Loucy (cell line): Measurements from ENCODE around the gene HHIP.

ENCODE experiments used
- H2AFZ ChIP-seq: fragments of 200-600 bp; sonication (generic); 2 replicates; pipeline ENCODE4 v1.6.0; 2016; ENCODE audit warnings: antibody characterized with exemption, mild to moderate bottlenecking, low read length, moderate library complexity
- H3F3A ChIP-seq: fragments of 200-600 bp; 2 replicates; pipeline ENCODE4 v1.6.0; 2016; ENCODE audit warnings: antibody characterized with exemption, low read depth, mild to moderate bottlenecking
- H3K27me3 ChIP-seq: fragments of 200-600 bp; sonication (generic); 2 replicates; pipeline ENCODE4 v1.6.1; 2014; ENCODE audit warnings: low read length, mild to moderate bottlenecking; ENCODE audit not compliant: insufficient read depth, poor library complexity, severe bottlenecking
- H3K36me3 ChIP-seq: fragments of 200-600 bp; sonication (generic); 2 replicates; pipeline ENCODE4 v1.6.1; 2016; ENCODE audit warnings: low read length; ENCODE audit not compliant: insufficient read depth
- H3K4me1 ChIP-seq: fragments of 200-600 bp; sonication (generic); 2 replicates; pipeline ENCODE4 v1.5.1; 2014; ENCODE audit warnings: low read length, mild to moderate bottlenecking; ENCODE audit not compliant: insufficient read depth, poor library complexity, severe bottlenecking
- H3K4me2 ChIP-seq: fragments of 200-600 bp; sonication (generic); 2 replicates; pipeline ENCODE4 v1.6.0; 2014; ENCODE audit warnings: antibody characterized with exemption, low read length, low read depth, mild to moderate bottlenecking; ENCODE audit not compliant: poor library complexity, severe bottlenecking
- H3K4me3 ChIP-seq: fragments of 200-600 bp; sonication (generic); 2 replicates; pipeline ENCODE4 v1.5.1; 2014; ENCODE audit warnings: low read length, mild to moderate bottlenecking, mixed read lengths; ENCODE audit not compliant: poor library complexity, severe bottlenecking
- H3K79me2 ChIP-seq: fragments of 200-600 bp; sonication (generic); 2 replicates; pipeline ENCODE4 v1.6.1; 2014; ENCODE audit warnings: low read length; ENCODE audit not compliant: insufficient read depth
- H3K9ac ChIP-seq: fragments of 200-600 bp; sonication (generic); 2 replicates; pipeline ENCODE4 v1.6.0; 2014; ENCODE audit warnings: mild to moderate bottlenecking, low read depth, low read length, moderate library complexity; ENCODE audit not compliant: poor library complexity, severe bottlenecking
- H3K9me2 ChIP-seq: fragments of 200-600 bp; sonication (generic); replicated peaks from 2 replicates; pipeline ENCODE4 v1.6.1; 2016; ENCODE audit warnings: low read depth, low read length, mixed read lengths
- H3K9me3 ChIP-seq: fragments of 200-600 bp; sonication (generic); 2 replicates; pipeline ENCODE4 v1.6.1; 2014; ENCODE audit warnings: mild to moderate bottlenecking, antibody characterized with exemption, low read length, low read depth; ENCODE audit not compliant: insufficient read depth
- H4K20me1 ChIP-seq: fragments of 200-600 bp; sonication (generic); 2 replicates; pipeline ENCODE4 v1.6.0; 2014; ENCODE audit warnings: antibody characterized with exemption, low read length, mild to moderate bottlenecking; ENCODE audit not compliant: insufficient read depth, poor library complexity, severe bottlenecking
- EZH2phosphoT487 ChIP-seq: fragments of 200-600 bp; IDR thresholded peaks from 2 replicates; pipeline ENCODE4 v1.6.1; 2018; ENCODE audit warnings: antibody characterized with exemption, mild to moderate bottlenecking, moderate library complexity, borderline replicate concordance
- TF ChIP-seq, protein P1 (sequence below): fragments of 200-600 bp; sonication (generic); conservative IDR thresholded peaks from 2 replicates; pipeline ENCODE4 v1.5.1; 2014; ENCODE audit warnings: mild to moderate bottlenecking, antibody characterized with exemption, low read length

HHIP gene

DNA sequence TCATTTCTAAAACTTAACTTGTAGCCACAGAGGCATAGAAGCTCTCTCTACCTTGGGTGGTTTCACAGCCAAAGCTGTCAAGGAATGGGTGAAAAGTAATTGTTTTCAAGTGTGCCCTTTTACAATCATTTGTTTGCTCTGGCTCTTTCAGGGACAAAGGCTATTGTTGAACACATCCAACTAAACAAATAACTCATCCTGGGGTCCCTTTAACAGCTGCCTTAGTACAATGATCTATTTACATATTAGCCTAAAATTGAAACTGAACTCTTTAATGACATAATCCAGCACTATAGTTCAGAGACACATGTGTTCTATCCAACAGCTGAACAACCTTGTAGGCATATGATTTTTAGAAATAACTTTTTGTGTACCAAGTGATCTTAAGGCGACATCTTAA is 3.7 kb downstream of the HHIP start:
- Histone ChIP-seq H3K9me3 (no peaks in the 10 kb centered on the region), H3K4me1 (peaks cover 47% of the 10 kb centered on the region), H3K27me3 (peaks cover 8% of the 10 kb centered on the region), H3K36me3 (peaks cover 28% of the 10 kb centered on the region), H2AFZ (no peak overlapping the region), H3K9ac (peak overlapping the region; percentile 100), H4K20me1 (peaks cover 17% of the 10 kb centered on the region), H3K4me2 (peak overlapping the region; percentile 92), H3K9me2 (no peaks in the 10 kb centered on the region), H3K4me3 (peak overlapping the region; percentile 84), H3K79me2 (peaks cover 98% of the 10 kb centered on the region), H3F3A (no peaks in the 10 kb centered on the region)
- no peak for TF ChIP-seq EZH2phosphoT487
- TF ChIP-seq, protein P1, sequence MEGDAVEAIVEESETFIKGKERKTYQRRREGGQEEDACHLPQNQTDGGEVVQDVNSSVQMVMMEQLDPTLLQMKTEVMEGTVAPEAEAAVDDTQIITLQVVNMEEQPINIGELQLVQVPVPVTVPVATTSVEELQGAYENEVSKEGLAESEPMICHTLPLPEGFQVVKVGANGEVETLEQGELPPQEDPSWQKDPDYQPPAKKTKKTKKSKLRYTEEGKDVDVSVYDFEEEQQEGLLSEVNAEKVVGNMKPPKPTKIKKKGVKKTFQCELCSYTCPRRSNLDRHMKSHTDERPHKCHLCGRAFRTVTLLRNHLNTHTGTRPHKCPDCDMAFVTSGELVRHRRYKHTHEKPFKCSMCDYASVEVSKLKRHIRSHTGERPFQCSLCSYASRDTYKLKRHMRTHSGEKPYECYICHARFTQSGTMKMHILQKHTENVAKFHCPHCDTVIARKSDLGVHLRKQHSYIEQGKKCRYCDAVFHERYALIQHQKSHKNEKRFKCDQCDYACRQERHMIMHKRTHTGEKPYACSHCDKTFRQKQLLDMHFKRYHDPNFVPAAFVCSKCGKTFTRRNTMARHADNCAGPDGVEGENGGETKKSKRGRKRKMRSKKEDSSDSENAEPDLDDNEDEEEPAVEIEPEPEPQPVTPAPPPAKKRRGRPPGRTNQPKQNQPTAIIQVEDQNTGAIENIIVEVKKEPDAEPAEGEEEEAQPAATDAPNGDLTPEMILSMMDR = no peak

DNA sequence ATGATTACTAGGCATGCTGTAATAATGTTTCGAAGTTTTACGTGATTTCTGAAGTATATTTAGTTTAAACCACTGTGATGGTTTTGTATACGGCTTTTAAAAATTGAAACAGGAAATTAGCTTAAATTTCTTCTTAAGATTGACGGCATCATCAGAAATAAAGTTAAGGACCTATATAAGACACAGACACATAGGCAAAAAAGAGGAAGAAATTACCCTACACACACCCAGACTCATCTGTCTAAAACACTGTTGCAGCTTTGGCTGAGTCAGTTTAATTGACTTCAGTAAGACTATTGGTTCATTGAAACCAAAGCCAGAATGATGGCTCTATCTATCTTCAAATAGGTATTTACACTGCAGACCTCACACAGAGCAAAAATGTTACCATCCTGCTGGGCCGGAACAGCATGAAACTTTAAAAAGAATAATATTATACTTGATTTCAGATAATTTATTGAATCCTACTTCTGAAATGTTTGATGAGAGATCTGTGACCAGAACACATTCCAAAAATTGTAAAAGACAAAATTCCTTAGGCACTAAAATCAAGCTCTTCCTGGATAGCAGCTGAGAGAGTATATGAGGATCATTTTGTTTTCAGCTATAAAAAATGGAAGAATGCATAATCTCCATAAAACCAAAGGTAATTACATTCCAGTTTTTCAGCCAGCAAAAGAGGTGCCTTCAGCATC is 4.5 kb downstream of the HHIP start:
- Histone ChIP-seq H3K4me3 (peak overlapping the region; percentile 84), H3K36me3 (peaks cover 36% of the 10 kb centered on the region), H3K4me1 (peaks cover 51% of the 10 kb centered on the region), H3K4me2 (peak overlapping the region; percentile 92), H3K9me3 (no peaks in the 10 kb centered on the region), H3K9ac (peak overlapping the region; percentile 100), H3F3A (no peaks in the 10 kb centered on the region), H3K27me3 (peaks cover 8% of the 10 kb centered on the region), H4K20me1 (peaks cover 9% of the 10 kb centered on the region), H2AFZ (no peak overlapping the region), H3K9me2 (no peaks in the 10 kb centered on the region), H3K79me2 (peaks cover 98% of the 10 kb centered on the region)
- no peak for TF ChIP-seq EZH2phosphoT487
- TF ChIP-seq, protein P1 = no peak

DNA sequence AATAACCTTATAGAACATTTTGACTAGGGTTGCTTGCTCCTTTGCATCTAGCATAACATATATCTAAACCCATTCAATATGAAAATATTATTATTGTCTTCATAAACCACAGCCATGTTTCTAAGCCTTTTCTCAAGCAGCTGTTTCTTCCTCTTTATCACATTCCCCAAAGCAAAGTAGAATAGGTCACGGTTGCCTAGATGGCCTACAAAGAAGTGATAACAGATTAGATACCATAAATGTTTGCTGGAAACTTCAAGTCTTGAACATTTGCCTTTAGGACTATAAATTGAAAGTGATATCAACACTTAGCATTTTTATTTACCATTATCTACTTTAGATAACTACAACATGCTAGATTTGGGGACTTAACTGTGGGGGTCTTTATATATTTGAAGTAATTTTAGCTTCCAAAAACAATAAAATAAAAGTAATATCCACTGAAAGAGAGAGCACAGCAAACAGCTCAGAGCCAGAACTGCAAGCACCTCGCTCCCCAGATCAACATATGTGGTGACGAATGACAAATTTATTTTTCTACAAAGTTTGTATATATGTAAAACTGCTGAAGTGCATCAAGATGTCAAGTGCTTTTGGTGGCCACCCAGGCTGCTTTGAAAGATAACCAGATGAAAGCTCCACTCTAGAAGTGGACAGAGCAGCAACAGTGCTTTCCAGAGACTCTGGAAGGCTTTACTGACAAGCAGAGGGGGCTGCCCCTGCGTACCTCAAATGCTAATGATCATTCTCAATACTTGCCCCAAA is 8.0 kb downstream of the HHIP start:
- Histone ChIP-seq H3K4me2 (peak overlapping the region; percentile 92), H3K27me3 (no peaks in the 10 kb centered on the region), H3K4me3 (peak overlapping the region; percentile 84), H3K79me2 (peaks cover 89% of the 10 kb centered on the region), H3K36me3 (peaks cover 49% of the 10 kb centered on the region), H3K9ac (peak overlapping the region; percentile 100), H2AFZ (no peak overlapping the region), H3K9me2 (no peaks in the 10 kb centered on the region), H3K4me1 (peaks cover 74% of the 10 kb centered on the region), H3F3A (peaks cover 11% of the 10 kb centered on the region; the same call in 1 of the 2 replicates), H4K20me1 (peaks cover 8% of the 10 kb centered on the region), H3K9me3 (no peaks in the 10 kb centered on the region)
- TF ChIP-seq, protein P1 = no peak
- no peak for TF ChIP-seq EZH2phosphoT487
